ENCODE measurements around the gene CES2.

GRCh38 chr16:66926171-66926947 is 9.0 kb upstream of the CES2 start:
- TF ChIP-seq EZH2 (IDR thresholded peaks at IDR 0.05) (no peak), POLR2AphosphoS5 (IDR thresholded peaks at IDR 0.05; ENCODE audit: borderline replicate concordance, low read depth, low read length) (no peak)

Data from SK-N-MC (cell line).